ENCODE results near the gene PCDHGA5.

DNA sequence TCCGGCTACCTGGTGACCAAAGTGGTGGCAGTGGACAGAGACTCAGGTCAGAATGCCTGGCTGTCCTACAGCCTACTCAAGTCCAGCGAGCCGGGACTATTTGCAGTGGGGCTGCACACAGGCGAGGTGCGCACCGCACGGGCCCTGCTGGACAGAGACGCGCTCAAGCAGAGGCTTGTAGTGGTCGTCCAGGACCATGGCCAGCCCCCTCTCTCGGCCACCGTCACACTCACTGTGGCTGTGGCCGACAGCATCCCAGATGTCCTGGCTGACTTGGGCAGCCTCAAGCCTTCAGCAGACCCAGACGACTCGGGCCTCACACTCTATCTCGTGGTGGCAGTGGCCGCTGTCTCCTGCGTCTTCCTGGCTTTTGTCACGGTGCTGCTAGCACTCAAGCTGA is 7.0 kb upstream of the PCDHGA5 start:
- TF ChIP-seq, protein P1, sequence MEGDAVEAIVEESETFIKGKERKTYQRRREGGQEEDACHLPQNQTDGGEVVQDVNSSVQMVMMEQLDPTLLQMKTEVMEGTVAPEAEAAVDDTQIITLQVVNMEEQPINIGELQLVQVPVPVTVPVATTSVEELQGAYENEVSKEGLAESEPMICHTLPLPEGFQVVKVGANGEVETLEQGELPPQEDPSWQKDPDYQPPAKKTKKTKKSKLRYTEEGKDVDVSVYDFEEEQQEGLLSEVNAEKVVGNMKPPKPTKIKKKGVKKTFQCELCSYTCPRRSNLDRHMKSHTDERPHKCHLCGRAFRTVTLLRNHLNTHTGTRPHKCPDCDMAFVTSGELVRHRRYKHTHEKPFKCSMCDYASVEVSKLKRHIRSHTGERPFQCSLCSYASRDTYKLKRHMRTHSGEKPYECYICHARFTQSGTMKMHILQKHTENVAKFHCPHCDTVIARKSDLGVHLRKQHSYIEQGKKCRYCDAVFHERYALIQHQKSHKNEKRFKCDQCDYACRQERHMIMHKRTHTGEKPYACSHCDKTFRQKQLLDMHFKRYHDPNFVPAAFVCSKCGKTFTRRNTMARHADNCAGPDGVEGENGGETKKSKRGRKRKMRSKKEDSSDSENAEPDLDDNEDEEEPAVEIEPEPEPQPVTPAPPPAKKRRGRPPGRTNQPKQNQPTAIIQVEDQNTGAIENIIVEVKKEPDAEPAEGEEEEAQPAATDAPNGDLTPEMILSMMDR (IDR thresholded peaks at IDR 0.05), result no peak
- TF ChIP-seq ZFX (IDR thresholded peaks at IDR 0.05; ENCODE audit: borderline replicate concordance), result no peak

Measured in 22Rv1 (cell line).